Endothelial cell of hepatic sinusoid (primary cell): ENCODE measurements around the gene WNK1.

Experiments used
- in situ Hi-C: cut with HindIII; loops from 2 replicates; pipeline ENCODE4 v1.10.0; 2017; ENCODE audit warnings: low sequenced_read_pairs

The WNK1 gene

GRCh38 chr12:938810-939209, 186.4 kb downstream of the WNK1 start:
- in situ Hi-C loops = no loop called here

GRCh38 chr12:943051-943450, 190.7 kb downstream of the WNK1 start:
- in situ Hi-C loops = no loop called here

GRCh38 chr12:944211-944610, 191.8 kb downstream of the WNK1 start:
- in situ Hi-C loops = no loop called here

- in situ Hi-C loops = no loop called here
These were observed 193.8 kb downstream of the WNK1 start for GRCh38 chr12:946212-946611.

- in situ Hi-C loops = no loop called here
These were observed 194.3 kb downstream of the WNK1 start for GRCh38 chr12:946631-947030.

GRCh38 chr12:948238-948637, 195.9 kb downstream of the WNK1 start:
- in situ Hi-C loops = no loop called here

- in situ Hi-C loops = no loop called here
These were observed 197.2 kb downstream of the WNK1 start, which contains the start of gene RAD52 for GRCh38 chr12:949453-950191. RAD52 (minus strand) TSS chr12:949694; CDS start chr12:933058, 16,636 bp downstream.

- in situ Hi-C loops = no loop called here
These were observed 198.8 kb downstream of the WNK1 start for GRCh38 chr12:951176-951575.

GRCh38 chr12:953776-954175, 201.4 kb downstream of the WNK1 start:
- in situ Hi-C loops = no loop called here

GRCh38 chr12:954741-955140, 202.4 kb downstream of the WNK1 start:
- in situ Hi-C loops = no loop called here

GRCh38 chr12:955939-956338, 203.6 kb downstream of the WNK1 start:
- in situ Hi-C loops = no loop called here

- in situ Hi-C loops = no loop called here
These were observed 206.3 kb downstream of the WNK1 start for GRCh38 chr12:958588-959123.
